ENCODE measurements around the gene CXCR6.

CXCR6 gene

DNA sequence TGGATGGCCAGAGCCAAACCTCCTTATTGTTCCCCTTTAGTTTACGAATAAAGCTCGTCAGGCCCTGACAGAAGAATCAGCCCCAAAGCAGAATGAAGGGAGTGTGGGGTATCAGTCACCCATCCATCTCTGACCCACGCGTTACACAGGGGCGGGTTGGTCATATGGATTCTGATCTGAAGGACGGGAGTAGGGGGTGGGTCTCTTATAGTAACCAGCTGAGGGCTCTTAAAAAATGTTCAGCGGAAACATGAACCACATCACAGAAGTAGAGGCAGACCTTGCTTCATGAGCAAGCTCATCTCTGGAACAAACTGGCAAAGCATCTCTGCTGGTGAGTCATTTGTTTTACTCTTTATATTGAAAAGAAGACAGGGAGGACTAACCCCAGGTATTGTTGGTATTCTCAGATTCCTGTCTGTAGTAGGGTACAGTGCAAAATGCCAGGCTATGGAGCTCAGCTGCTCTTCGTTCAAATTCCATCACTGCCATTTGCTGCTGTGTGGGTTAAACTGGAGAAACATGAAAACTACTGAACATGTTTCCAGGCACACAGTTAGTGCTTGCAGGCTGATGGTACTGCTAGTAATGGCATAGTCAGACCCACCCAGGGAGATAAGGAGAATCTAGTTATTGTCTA is at the start of gene CXCR6:
CXCR6 (plus strand) TSS at position 258 of the 640 bp plus-strand sequence. CDS start 3,018 bp downstream, outside the sequence.
- TF ChIP-seq, protein P1, sequence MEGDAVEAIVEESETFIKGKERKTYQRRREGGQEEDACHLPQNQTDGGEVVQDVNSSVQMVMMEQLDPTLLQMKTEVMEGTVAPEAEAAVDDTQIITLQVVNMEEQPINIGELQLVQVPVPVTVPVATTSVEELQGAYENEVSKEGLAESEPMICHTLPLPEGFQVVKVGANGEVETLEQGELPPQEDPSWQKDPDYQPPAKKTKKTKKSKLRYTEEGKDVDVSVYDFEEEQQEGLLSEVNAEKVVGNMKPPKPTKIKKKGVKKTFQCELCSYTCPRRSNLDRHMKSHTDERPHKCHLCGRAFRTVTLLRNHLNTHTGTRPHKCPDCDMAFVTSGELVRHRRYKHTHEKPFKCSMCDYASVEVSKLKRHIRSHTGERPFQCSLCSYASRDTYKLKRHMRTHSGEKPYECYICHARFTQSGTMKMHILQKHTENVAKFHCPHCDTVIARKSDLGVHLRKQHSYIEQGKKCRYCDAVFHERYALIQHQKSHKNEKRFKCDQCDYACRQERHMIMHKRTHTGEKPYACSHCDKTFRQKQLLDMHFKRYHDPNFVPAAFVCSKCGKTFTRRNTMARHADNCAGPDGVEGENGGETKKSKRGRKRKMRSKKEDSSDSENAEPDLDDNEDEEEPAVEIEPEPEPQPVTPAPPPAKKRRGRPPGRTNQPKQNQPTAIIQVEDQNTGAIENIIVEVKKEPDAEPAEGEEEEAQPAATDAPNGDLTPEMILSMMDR (IDR thresholded peaks at IDR 0.05; ENCODE audit: low read depth, low read length, missing control alignments) = no peak

DNA sequence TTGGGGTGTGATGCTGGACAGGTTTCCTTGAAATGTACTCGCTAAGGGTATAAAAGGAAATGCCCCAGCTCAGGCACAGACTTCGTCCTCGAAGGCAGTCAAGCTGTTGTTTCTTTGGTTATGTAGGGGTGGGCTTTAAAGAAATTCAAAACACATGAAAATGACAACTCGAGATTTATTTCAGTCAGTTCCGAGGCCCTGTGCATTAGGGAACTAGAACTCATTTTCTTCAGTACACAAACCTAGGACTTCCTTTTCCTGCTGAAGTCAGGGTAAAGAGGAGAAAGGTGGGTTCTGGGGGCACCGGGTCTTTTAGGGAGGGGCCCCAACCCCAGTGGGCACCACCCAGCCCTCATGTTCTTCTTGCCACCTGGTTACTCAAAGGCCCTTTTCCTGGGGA is 49.2 kb upstream of the CXCR6 start:
- TF ChIP-seq, protein P1 (IDR thresholded peaks at IDR 0.05; ENCODE audit: low read depth, low read length, missing control alignments) = no peak
- DNase-seq (ENCODE audit: low read depth) = no peak
- no peak overlapping the region for H3K4me3 ChIP-seq (ENCODE audit: low read depth, low read length)

More for the DNA sequence above, at the start of gene CXCR6:
- no peak for DNase-seq (ENCODE audit: low read depth)
- no peak within 1 kb of the TSS for H3K4me3 ChIP-seq (ENCODE audit: low read depth, low read length)

DNA sequence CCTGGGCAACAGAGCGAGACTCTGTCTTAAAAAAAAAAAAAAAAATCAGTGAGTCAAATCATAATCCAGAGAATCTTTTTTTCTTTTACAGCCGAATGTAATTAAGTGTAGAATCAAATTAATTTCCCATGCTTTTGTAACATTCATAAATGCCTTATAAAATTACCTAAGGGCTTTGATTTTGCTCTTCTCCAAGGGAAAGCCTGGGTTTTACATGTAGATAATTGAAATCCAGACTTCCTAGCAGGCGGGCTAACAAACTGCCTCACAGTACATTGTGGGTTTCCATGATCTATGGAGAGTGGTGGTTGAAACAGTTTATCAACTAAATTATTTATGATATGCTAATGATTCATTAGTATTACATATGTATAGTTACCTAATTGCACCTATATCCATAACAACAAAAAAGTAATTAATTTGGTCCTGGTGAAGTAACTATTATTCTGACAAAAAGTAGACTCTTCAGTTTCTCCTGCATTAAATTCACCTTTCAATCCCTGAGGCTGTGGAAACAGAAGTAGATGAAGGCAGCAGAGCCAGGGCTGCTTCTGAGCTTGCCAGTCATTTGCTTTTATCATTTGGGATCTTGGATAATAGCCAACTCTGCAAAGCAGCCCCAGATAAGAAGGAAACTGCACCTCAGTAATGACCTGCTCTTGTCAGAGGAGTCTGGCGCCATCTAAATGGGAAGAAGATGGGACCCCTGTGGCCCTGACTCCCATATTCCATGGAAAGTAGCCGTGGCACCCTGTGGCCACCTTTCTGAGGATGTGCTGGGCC is 47.4 kb upstream of the CXCR6 start:
- DNase-seq (ENCODE audit: low read depth) = no peak
- TF ChIP-seq, protein P1 (IDR thresholded peaks at IDR 0.05; ENCODE audit: low read depth, low read length, missing control alignments) = no peak
- no peak overlapping the region for H3K4me3 ChIP-seq (ENCODE audit: low read depth, low read length)

DNA sequence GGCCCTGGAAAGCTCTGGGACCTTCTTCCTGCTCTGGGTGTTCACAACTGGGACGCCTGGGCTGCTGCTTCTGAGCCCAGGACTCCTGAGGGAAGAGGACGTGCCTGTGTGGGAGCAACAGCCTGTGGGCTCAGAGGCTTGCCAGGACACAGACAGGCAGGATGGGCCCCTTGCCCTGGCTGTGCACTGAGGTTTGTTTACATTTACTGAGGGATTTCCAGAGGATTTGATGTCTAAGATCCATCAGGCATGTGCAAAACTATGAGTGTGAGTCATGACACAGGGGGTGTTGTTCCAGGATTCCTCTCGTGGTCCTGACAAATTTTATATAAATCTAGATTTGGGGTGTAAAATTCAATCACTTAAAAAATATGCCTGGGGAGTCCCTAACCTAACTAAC is 46.3 kb upstream of the CXCR6 start:
- TF ChIP-seq, protein P1 (IDR thresholded peaks at IDR 0.05; ENCODE audit: low read depth, low read length, missing control alignments) = no peak
- DNase-seq (ENCODE audit: low read depth) = no peak
- H3K4me3 ChIP-seq (ENCODE audit: low read depth, low read length) = no peak overlapping the region

DNA sequence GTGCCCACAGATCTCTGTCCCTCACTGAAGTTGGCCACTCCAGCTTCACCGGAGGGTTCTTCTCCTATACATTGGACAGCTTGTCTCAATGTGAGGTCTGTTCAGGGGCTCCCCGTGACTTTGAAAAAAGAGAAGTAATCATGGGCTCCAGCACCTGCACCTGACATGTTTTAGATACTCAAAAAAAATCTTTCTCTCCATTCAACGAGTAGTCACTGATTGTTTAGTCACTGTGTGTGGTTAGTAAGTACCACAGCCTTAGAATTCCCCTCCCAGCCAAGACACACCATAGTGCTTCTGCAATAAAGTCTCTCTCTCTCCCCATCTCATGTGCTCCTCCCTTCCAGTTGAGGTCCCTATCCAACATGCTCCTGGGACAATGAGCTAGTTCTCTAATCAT is 38.3 kb upstream of the CXCR6 start:
- no peak for DNase-seq (ENCODE audit: low read depth)
- TF ChIP-seq, protein P1 (IDR thresholded peaks at IDR 0.05; ENCODE audit: low read depth, low read length, missing control alignments) = no peak
- no peak overlapping the region for H3K4me3 ChIP-seq (ENCODE audit: low read depth, low read length)

DNA sequence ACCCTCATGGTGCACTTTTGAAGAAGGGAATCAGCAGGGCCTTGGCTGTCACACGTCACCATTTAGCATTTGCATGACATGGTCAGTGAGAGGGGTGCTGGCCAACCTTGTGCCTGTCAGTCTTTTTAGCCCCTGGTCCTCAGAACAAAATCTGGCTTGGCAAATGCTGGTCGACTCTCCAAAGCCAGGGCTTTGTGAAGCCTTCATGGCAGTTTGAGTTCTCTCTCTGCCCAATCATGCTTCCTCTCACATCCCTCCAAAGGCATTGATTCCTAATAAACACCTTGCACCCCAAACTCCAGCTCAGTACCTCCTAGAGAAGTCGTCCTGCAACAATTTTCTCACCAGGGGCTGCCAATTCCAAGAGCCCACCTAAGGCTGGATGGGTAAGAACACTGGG is 37.5 kb upstream of the CXCR6 start:
- TF ChIP-seq, protein P1 (IDR thresholded peaks at IDR 0.05; ENCODE audit: low read depth, low read length, missing control alignments) = no peak
- DNase-seq (ENCODE audit: low read depth) = no peak
- H3K4me3 ChIP-seq (ENCODE audit: low read depth, low read length) = no peak overlapping the region

Data from GM12864 (cell line).